HG03521 (cell line): ENCODE measurements around the gene ANGPT4.

Experiments
- ATAC-seq: cut with Tn5 transposase; IDR thresholded peaks from one replicate; pipeline ENCODE4 v1.9.1; 2021; ENCODE audit warnings: mild to moderate bottlenecking, moderate library complexity; ENCODE audit not compliant: unreplicated experiment

The ANGPT4 gene

GRCh38 chr20:916125-916799, at the start of gene ANGPT4:
Gene ANGPT4, minus strand, starts transcription at chr20:916334. Its CDS starts 120 bp downstream, at chr20:916214.
- ATAC-seq = no peak

- no peak for ATAC-seq
Observed at GRCh38 chr20:963795-964194, 47.7 kb upstream of the ANGPT4 start.

- ATAC-seq = no peak
Observed at GRCh38 chr20:962683-963082, 46.5 kb upstream of the ANGPT4 start.

- ATAC-seq = no peak
Observed at GRCh38 chr20:962223-962622, 46.1 kb upstream of the ANGPT4 start.

GRCh38 chr20:961768-962167, 45.6 kb upstream of the ANGPT4 start:
- ATAC-seq = no peak

- no peak for ATAC-seq
Observed at GRCh38 chr20:959996-960615, 44.0 kb upstream of the ANGPT4 start.

- ATAC-seq = no peak
Observed at GRCh38 chr20:958936-959815, 43.0 kb upstream of the ANGPT4 start.

GRCh38 chr20:957544-957943, 41.4 kb upstream of the ANGPT4 start:
- no peak for ATAC-seq

- ATAC-seq = no peak
Observed at GRCh38 chr20:956330-956951, 40.3 kb upstream of the ANGPT4 start.

- ATAC-seq = no peak
Observed at GRCh38 chr20:955656-956055, 39.5 kb upstream of the ANGPT4 start.

GRCh38 chr20:955111-955510, 39.0 kb upstream of the ANGPT4 start:
- no peak for ATAC-seq

GRCh38 chr20:953742-954141, 37.6 kb upstream of the ANGPT4 start:
- ATAC-seq = no peak

- ATAC-seq = no peak
Observed at GRCh38 chr20:952196-952795, 36.2 kb upstream of the ANGPT4 start.

GRCh38 chr20:951384-952169, 35.4 kb upstream of the ANGPT4 start:
- ATAC-seq = no peak

- no peak for ATAC-seq
Observed at GRCh38 chr20:949717-950116, 33.6 kb upstream of the ANGPT4 start.

GRCh38 chr20:946826-947225, 30.7 kb upstream of the ANGPT4 start:
- no peak for ATAC-seq

- ATAC-seq = no peak
Observed at GRCh38 chr20:945841-946240, 29.7 kb upstream of the ANGPT4 start.

- no peak for ATAC-seq
Observed at GRCh38 chr20:944774-945410, 28.8 kb upstream of the ANGPT4 start.

GRCh38 chr20:944148-944547, 28.0 kb upstream of the ANGPT4 start:
- ATAC-seq = no peak

GRCh38 chr20:942611-943010, 26.5 kb upstream of the ANGPT4 start:
- no peak for ATAC-seq
